Liver (tissue), 2 donors: Measurements from ENCODE around the gene RWDD4.

Experiments
- RAD21 ChIP-seq, 2 donors: IDR thresholded peaks; 2 replicates each; pipeline ENCODE4 v1.6.1; 2016; ENCODE audit warnings: antibody characterized with exemption in 2 of 2, mild to moderate bottlenecking in 2 of 2
- YY1 ChIP-seq: IDR thresholded peaks from 2 replicates; pipeline ENCODE4 v1.6.1; 2016; ENCODE audit warnings: antibody characterized with exemption, mild to moderate bottlenecking
- TF ChIP-seq, protein P1 (sequence below): IDR thresholded peaks from 2 replicates; pipeline ENCODE4 v1.6.1; 2016; ENCODE audit warnings: antibody characterized with exemption
- donor health status: healthy.

DNA sequence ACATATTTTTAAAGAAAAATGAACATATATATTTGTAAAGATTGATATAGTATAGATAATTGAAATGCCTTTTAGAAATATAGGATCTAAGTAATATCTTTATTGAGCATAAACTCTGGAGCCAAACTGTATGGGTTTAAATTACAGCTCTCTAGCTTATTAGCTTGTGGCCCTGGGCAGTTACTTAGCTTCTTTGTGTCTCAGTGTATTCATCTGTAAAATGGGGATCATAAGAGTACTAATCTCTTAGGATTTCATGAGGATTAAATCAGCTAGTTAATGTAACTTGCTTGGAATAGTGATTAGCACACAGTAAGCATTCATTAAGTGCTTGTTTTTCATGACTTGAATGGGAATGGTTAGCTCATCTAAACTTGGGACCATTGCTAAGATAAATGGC is 32.9 kb upstream of the RWDD4 start:
- no peak for TF ChIP-seq YY1
- TF ChIP-seq, protein P1, sequence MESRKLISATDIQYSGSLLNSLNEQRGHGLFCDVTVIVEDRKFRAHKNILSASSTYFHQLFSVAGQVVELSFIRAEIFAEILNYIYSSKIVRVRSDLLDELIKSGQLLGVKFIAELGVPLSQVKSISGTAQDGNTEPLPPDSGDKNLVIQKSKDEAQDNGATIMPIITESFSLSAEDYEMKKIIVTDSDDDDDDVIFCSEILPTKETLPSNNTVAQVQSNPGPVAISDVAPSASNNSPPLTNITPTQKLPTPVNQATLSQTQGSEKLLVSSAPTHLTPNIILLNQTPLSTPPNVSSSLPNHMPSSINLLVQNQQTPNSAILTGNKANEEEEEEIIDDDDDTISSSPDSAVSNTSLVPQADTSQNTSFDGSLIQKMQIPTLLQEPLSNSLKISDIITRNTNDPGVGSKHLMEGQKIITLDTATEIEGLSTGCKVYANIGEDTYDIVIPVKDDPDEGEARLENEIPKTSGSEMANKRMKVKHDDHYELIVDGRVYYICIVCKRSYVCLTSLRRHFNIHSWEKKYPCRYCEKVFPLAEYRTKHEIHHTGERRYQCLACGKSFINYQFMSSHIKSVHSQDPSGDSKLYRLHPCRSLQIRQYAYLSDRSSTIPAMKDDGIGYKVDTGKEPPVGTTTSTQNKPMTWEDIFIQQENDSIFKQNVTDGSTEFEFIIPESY: no peak
- no peak for TF ChIP-seq RAD21 (IDR thresholded peaks at IDR 0.05)
